ENCODE results near the gene DOCK7.
"Not testable (repeated sequence)": the region's sequence is repeated elsewhere in the genome, so short reads cannot be mapped to it uniquely, and the experiment has no call there.

DOCK7 gene

GRCh38 chr1:62608905-62609304 is 79.3 kb downstream of the DOCK7 start:
- DNase-seq: no peak

- DNase-seq: peak; percentile 76
Measured at GRCh38 chr1:62601457-62601856, 86.7 kb downstream of the DOCK7 start.

GRCh38 chr1:62599044-62599443 is 89.1 kb downstream of the DOCK7 start:
- DNase-seq: peak; percentile 19

GRCh38 chr1:62597281-62597680 is 90.9 kb downstream of the DOCK7 start, which contains the start of gene ANGPTL3:
Gene ANGPTL3, plus strand, starts transcription at chr1:62597520. Its CDS starts 47 bp downstream, at chr1:62597567.
- no peak for DNase-seq

GRCh38 chr1:62595647-62596046 is 92.5 kb downstream of the DOCK7 start:
- DNase-seq: no peak

GRCh38 chr1:62593825-62594394 is 94.3 kb downstream of the DOCK7 start:
- DNase-seq: peak; percentile 26

- DNase-seq: no peak
Measured at GRCh38 chr1:62590970-62591368, 97.2 kb downstream of the DOCK7 start.

GRCh38 chr1:62590255-62590969 is 97.8 kb downstream of the DOCK7 start:
- no peak for DNase-seq

GRCh38 chr1:62589321-62589720 is 98.9 kb downstream of the DOCK7 start:
- peak; percentile 92 for DNase-seq

- DNase-seq: peak; percentile 77
Measured at GRCh38 chr1:62588000-62588399, 100.2 kb downstream of the DOCK7 start.

GRCh38 chr1:62585469-62586155 is 102.6 kb downstream of the DOCK7 start:
- no peak for DNase-seq

GRCh38 chr1:62573675-62574074 is 114.5 kb downstream of the DOCK7 start:
- no peak for DNase-seq

- DNase-seq: no peak
Measured at GRCh38 chr1:62572476-62572875, 115.7 kb downstream of the DOCK7 start.

- DNase-seq: not testable (repeated sequence)
Measured at GRCh38 chr1:62571517-62571916, 116.7 kb downstream of the DOCK7 start.

GRCh38 chr1:62567926-62568325 is 120.3 kb downstream of the DOCK7 start:
- not testable (repeated sequence) for DNase-seq

- not testable (repeated sequence) for DNase-seq
Measured at GRCh38 chr1:62567182-62567581, 121.0 kb downstream of the DOCK7 start.

- no peak for DNase-seq
Measured at GRCh38 chr1:62561306-62561705, 126.9 kb downstream of the DOCK7 start.

GRCh38 chr1:62544570-62544969 is 143.6 kb downstream of the DOCK7 start:
- DNase-seq: no peak

GRCh38 chr1:62541048-62541447 is 147.1 kb downstream of the DOCK7 start:
- no peak for DNase-seq

GRCh38 chr1:62539028-62539447 is 149.1 kb downstream of the DOCK7 start:
- no peak for DNase-seq

- no peak for DNase-seq
Measured at GRCh38 chr1:62536865-62537264, 151.3 kb downstream of the DOCK7 start.

GRCh38 chr1:62530516-62531154 is 157.6 kb downstream of the DOCK7 start:
- DNase-seq: peak; percentile 38

- DNase-seq: no peak
Measured at GRCh38 chr1:62529227-62529626, 159.0 kb downstream of the DOCK7 start.

Data from fibroblast of skin of back (primary cell).